HG02885 (cell line): ENCODE measurements around the gene BSPH1.
"Not testable (repeated sequence)": the region's sequence is repeated elsewhere in the genome, so short reads cannot be mapped to it uniquely, and the experiment has no call there.

Source experiments
- ATAC-seq: cut with Tn5 transposase; IDR thresholded peaks from one replicate; pipeline ENCODE4 v1.9.1; 2021; ENCODE audit warnings: mild to moderate bottlenecking; ENCODE audit not compliant: unreplicated experiment, poor library complexity

The BSPH1 gene, protein sequence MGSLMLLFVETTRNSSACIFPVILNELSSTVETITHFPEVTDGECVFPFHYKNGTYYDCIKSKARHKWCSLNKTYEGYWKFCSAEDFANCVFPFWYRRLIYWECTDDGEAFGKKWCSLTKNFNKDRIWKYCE

DNA sequence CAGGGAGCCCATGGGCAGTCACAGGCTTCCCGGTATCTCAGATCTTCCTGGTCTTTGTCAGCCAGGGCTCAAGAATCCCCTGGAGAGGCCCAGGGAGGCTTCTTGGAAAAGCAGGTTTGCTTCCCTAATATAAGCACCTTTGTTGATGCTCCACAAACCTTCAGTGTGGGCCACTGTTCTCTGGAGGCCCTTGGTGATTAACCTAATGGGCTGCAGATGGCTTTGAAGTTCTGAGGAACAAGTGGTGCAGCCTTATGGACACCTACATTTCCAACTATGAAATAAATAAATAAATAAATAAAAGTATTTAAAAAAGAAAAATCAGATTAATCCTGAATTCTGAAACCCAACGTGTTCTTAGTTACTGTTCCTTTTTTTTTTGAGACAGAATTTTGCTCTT is at the start of gene BSPH1:
BSPH1 (minus strand) TSS at position 101 of the 400 bp plus-strand sequence; CDS start at position 12, 89 bp downstream.
- no peak for ATAC-seq

DNA sequence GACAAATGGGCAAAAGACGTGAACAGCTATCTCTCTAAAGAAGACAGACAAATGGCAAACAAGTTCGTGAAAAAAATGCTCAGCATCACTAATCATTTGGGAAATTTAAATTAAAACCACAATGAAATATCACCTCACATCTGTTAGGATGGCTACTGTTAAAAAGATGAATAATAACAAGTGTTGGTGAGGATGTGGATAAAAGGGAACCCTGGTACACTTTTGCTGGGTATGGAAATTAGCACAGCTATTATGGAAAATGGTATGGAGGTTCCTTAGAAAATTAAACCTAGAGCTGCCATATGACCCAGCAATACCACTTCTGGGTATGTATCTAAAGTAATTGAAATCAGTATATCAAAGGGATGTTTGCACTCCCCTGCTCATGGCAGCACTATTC is 44.8 kb upstream of the BSPH1 start:
- no peak for ATAC-seq

DNA sequence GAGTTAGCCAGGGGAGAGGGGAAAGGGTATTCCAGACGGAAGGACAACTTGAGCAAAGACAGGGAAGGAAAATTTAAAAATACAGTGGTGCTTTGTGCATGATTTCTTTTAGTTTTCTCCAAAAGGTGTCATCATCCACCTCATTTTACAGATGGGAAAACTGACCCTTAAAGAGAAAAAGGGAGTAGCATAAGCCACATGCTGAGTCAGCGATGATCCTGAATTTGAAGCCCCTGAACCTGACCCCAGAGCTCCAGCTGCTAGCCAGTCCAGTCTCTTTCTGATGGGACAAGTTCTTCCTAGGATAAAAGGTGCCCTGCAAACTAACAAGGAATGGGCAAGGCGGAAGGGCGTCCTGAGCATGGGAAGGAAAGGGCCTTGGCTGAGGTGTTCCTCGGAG is 41.6 kb upstream of the BSPH1 start:
- no peak for ATAC-seq

DNA sequence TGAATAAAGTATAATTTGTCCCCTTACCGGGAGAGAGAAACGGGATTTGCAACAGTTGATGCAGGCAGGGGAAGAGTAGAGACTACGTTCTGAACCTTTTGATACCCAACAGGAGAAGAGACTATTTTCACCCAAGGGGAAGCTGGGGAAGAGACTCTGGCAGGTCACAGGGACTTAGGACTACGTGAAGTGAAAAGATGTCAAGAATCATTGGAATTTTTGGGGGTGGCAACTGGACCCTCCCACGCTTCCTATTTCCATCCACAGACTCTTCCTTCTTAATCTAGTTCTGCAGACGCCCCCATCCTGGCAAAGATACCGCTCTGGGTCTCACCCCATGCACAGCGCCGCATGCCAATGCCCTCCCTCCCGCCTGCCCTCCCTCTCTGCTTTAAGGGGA is 38.1 kb upstream of the BSPH1 start:
- no peak for ATAC-seq

DNA sequence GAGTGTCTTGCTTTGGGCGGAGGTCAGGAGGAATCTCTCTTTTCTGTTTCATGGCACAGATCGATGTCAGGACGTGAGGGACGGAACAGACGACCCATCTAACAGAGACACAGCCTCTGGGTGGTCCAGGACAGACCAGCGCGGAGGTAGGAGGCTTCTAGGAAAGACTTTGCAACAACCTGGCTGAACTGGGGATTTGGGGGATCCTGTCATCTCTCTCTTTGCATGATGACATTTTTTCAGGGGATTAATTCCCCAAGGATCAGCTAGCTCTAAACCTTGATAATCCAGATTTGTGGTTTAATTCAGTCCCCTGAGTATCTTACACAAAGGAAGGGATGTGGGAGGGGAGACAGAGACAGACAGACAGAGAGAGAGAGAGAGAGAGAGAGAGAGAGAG is 37.5 kb upstream of the BSPH1 start:
- ATAC-seq = no peak

DNA sequence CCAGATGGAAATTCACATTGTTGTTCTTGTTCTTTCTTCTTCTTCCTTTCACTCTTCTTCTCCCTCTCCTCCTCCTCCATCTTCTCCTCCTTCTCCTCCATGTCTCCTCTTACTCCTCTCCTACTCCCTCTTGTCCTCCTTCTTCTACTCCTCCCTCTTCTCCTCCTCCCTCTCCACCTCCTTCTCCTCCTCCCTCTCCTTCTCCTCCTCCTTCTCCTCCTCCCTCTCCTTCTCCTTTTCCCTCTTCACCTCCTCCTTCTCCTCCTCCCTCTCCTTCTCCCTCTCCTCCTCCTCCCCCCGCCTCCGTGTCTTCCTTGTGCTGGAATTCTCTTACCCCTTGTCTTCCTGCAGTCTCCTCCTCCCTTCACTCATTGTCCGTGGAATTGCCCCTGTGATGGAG is 33.5 kb upstream of the BSPH1 start:
- no peak for ATAC-seq

DNA sequence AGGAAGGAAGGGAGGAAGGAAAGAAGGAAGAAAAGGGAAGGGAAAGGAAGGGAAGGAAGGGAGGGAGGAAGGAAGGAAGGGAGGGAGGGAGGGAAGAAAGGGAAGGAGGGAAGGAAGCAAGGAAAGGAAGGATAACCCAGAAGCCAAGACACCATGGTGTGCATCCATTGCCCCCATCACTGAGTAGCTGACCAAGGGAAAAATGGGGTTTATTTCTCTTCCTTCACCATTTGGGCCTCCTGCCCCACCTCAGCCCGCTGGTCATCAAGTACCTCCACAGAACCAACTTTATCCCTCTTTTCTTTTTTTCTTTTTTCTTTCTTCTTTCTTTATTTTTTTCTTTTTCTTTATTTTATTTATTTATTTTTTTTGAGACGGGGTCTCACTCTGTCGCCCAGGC is 31.5 kb upstream of the BSPH1 start:
- no peak for ATAC-seq

DNA sequence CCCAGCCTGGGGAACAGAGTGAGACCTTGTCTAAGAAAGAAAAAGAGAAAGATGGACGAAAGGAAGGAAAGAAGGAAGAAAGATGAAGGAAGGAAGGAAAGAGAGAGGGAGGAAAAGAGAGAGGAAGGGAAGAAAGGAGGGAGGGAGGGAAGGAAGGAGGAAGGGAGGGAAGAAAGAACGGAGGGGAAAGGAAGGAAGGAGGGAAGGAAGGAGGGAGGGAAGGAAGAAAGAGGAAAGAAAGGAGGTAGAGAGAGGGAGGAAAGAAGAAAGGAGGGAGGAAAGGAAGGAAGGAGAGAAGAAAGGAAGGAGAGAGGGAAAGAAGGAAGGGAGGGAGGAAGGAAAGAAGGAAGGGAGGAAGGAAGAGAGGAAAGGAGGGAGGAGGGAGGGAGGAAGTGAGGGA is 31.0 kb upstream of the BSPH1 start:
- ATAC-seq = no peak

DNA sequence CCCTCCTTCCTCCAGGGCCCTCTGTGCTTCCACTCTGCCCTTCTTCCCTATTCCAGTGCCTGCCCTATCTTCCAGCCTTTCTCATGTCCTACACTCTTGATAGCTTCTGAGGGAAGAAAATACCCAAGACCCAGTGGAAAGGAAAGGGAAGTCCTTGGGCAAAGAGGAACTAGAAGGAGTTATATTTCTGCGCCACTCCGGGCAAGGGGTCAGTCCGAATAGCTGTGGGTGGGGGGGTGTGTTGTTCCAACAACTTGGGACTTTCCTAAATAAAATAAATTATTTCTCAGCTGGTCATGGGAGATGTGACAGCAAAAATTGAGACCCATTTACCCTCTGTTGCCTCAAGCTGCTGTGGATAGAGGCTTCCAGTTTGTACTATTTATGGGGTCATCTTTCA is 28.7 kb upstream of the BSPH1 start:
- ATAC-seq = no peak

DNA sequence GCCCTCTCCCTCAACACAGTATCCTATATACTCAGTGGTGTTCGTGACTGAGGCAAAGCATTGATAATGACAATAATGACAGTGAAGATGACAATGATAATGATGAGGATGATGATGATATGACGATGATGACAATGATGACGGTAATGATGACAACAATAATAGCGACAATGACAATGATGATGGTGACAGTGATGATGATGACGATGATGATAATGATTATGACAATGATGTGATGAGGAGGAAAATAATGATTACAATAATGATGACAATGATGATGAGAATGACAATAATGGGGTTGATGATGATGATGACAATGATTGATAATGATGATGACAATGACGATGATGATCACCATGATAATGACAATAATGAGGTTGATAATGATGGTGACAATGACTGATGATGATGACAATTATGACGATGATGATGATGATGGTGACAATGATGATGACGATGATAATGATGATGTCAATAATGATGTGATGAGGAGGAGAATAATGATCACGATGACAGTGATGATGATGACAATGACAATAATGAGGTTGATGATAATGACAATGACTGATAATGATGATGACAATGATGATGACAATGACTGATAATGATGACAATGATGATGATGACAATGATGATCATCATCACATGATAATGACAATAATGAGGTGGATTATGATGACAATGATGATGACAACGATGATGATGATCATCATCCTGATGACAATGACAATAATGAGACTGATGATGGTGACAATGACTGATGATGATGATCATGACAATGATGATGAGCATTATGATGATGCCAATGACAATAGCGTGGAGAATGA is 19.2 kb upstream of the BSPH1 start:
- ATAC-seq = no peak

DNA sequence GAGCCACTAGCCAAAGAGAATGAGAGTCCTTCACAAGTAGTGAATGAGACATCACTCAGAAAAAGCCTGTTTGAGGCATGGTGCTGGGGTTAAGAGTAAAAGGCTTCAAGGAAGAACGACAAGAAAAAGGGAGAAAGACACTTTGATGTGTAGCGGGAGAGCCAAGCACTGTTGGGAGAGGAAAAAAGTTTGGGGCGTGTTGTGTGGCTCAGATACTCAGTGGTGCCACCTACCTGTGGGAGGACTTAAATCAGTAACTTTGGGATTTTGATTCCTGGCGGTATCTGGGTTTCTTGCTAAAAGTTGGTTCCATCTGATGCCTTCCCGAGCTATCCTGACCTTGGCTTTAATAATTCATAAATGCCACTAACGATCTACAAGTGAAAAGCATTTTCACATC is 14.8 kb upstream of the BSPH1 start:
- no peak for ATAC-seq

DNA sequence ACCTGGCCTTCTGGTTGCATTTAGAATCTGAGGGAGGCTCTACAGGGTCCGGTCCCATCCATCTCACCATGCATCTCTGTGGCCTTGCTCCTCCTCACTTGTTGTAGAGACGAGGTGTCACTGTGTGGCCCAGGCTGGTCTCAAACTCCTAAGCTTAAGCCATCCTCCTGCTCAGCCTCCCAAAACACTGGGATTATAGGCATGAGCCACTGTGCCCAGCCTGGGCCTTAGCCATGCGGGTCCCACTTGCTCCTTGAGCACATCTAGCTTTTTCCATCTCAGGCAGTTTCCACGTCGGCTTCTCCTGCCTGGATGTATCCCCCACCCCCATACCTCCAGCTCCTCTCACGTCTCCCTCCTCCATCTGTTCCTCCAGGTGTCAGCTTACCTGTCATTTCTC is 12.3 kb upstream of the BSPH1 start:
- no peak for ATAC-seq

DNA sequence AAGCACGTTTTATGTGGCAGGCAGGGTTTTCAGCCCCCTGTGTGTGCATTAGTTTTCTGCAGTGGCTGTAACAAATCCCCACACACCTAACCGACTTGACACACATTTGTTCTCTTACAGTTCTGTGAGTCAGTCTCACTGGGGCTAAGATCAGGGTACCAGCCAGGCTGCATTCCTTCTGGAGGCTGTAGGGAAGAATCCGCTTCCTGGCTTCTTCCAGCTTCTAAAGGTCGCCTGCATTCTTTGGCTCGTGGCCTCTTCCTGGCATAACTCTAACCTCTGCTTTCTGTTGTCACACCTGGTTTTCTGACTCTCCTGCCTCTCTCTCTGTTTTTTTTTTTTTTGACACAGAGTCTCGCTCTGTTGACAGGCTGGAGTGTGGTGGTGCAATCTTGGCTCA is 8.9 kb upstream of the BSPH1 start:
- no peak for ATAC-seq

DNA sequence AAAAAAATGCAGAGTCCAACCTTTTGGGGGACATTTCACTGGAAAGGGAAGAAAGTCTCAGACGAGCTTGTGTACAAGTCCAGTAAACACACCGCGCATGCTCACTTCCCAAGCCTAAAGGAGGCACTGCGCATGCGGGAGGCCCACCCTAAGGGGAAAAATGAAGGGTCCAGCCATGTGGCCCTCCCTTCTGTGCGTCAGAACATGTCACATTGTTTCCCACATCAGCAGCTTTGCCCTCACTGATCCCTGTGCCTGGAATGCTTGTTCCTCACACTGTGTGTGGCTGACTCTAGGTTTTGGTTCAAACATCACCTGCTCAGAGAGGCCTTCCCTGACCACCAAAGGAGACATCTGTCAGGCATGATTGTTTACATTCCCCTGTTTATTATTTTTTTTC is 6.8 kb upstream of the BSPH1 start:
- no peak for ATAC-seq

DNA sequence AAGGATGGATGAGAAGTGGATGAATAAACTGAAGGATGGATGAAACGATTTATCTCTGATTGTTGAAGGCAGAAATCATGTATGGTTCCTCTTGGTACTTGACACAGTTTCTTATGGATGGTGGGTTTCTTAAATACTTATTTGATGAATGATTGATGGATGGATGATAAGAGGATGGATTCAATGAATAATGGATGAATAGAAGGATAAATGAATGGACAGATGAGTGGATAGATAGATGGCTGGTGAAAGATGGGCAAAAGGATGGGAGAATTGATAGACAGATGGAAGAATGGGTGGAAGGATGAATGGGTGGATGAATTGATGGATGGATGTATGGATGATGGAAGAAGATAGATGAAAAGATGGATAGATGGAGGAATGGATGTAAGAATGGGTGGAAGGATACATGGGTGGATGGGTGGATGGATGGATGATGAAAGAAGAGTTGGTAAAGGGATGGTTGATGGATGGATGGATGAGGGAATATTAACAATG is 4.3 kb upstream of the BSPH1 start:
- no peak for ATAC-seq

DNA sequence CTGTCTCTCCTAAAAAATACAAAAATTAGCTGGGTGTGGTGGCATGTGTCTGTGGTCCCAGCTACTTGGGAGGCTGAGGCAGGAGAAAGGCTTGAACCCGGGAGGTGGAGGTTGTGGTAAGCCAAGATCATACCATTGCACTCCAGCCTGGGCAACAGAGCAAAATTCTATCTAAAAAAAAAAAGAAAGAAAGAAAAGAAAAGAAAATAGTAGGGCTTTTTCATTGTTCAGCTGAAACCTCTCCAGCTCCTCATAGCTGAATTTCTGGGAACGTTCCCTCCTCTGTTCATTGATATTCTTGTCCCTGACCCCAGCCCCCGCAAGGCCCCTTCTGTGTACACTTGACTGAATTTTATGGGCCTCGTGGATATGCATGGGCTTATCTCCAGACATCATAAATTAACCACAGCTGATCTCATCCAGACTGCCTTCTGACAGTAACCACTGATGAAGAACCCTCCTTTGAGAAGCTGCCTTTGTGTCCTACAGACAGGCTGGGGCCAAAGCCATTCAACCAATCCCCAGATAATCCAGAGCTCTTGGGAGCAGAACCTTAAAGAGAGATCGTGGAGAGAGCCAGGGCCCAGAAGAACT is 2.3 kb upstream of the BSPH1 start, which contains the start of gene ELSPBP1:
ELSPBP1 (plus strand) TSS at position 424 of the 594 bp plus-strand sequence. CDS start 14,036 bp downstream, outside the sequence.
- no peak for ATAC-seq

DNA sequence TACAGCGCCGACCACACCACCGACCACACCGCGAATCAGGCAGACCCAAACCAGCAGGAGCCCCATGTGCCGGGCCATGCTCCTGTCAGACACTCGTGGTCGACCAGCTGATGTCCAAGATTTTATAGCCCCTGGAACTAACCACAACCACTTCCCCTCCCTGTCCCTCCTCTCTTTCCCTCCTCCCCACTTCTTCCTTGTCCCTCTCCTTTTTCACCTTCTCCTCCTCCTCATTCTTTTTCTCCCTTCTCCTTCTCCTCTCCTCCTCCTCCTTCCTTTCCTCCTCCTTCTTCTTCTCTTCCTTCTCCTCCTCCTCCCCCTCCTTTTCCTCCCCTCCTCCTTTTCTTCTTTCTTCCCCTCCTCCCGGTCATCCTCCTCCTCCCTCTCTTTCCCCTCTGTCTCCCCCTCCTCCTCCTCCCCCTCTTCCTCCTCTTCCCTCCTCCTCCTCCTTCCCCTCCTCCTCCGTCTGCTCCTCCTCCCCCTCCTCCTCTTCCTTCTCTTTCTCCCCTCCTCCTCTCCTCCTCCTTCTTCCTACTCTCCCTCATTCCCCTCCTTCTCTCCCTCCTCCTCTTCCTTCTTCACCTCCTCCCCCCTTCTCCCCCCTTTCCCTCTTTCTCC is 670 bp downstream of the BSPH1 start:
- ATAC-seq = no peak

DNA sequence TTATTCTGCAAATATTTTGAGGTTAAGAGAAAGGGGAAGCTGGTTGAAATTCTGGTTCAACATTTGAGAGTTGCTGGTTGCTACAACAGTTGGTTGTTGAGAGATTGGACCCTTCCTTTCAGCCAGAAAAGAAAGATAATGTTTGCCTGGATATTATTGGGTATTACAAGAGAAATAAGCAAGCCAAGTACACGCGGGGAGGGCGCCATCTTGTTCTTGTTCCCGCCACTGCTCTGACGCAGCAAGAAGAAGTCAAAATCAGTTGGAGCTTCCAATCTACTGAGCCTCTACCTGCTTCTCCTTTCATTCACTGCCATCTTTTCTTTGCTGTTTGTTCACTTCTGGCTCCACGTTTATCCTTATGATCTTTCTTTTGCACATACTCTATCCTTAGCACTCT is 18.4 kb downstream of the BSPH1 start:
- ATAC-seq = no peak

DNA sequence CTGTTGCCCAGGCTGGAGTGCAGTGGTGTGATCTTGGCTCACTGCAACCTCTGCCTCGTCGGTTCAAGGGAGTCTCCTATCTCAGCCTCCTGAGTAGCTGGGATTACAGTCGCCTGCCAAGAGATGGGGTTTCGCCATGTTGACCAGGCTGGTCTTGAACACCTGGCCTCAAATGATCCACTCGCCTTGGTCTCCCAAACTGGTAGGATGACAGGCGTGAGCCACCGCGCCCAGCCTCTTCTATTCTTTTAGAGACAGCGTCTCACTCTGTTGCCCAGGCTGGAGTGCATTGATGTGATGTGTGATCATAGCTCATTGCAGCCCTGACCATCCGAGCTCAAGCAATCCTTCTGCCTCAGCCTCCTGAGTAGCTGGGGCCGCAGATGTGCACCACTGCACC is 36.0 kb downstream of the BSPH1 start:
- ATAC-seq = not testable (repeated sequence)

DNA sequence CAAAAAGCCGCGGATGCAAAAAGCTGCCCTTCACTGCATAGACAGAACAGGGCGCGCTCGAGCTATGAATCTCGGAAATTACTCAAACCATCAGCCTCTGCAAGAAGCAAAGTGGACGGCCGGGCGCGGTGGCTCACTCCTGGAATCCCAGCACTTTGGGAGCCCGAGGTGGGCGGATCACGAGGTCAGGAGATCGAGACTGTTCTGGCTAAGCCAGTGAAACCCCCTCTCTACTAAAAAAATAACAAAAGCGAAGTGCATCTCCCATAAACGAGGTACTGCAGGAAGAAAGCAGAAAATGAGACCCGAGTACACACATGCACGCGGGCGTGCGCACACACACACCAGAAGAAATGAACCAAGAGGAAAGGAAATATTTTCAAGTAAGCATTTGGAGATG is 39.8 kb downstream of the BSPH1 start:
- ATAC-seq = not testable (repeated sequence)
